CD4-positive, alpha-beta T cell treated with Interleukin-15 for 1 hour (primary cell): Measurements from ENCODE around the gene CHTF18.
"Not testable (repeated sequence)": the region's sequence is repeated elsewhere in the genome, so short reads cannot be mapped to it uniquely, and the experiment has no call there.

Source experiments
- DNase-seq: peaks from one replicate; pipeline ENCODE4 v3.0.0-alpha.2; 2020

The CHTF18 gene

GRCh38 chr16:832652-833336 is 44.4 kb downstream of the CHTF18 start:
- no peak for DNase-seq

GRCh38 chr16:833411-833810 is 45.0 kb downstream of the CHTF18 start:
- DNase-seq = no peak

- DNase-seq = no peak
Measured at GRCh38 chr16:835373-835772, 47.0 kb downstream of the CHTF18 start.

GRCh38 chr16:836221-836620 is 47.8 kb downstream of the CHTF18 start:
- no peak for DNase-seq

GRCh38 chr16:836822-837221 is 48.4 kb downstream of the CHTF18 start:
- DNase-seq = not testable (repeated sequence)

GRCh38 chr16:838741-839140 is 50.3 kb downstream of the CHTF18 start:
- no peak for DNase-seq

GRCh38 chr16:839643-840408 is 51.4 kb downstream of the CHTF18 start:
- DNase-seq = no peak

- DNase-seq = no peak
Measured at GRCh38 chr16:840561-841454, 52.4 kb downstream of the CHTF18 start.

- no peak for DNase-seq
Measured at GRCh38 chr16:841455-842060, 53.1 kb downstream of the CHTF18 start.

GRCh38 chr16:842061-842476 is 53.6 kb downstream of the CHTF18 start:
- DNase-seq = no peak

GRCh38 chr16:842711-843560 is 54.5 kb downstream of the CHTF18 start:
- DNase-seq = no peak

- DNase-seq = no peak
Measured at GRCh38 chr16:843771-844170, 55.4 kb downstream of the CHTF18 start.

- no peak for DNase-seq
Measured at GRCh38 chr16:844638-845350, 56.4 kb downstream of the CHTF18 start.

- no peak for DNase-seq
Measured at GRCh38 chr16:845351-845745, 56.9 kb downstream of the CHTF18 start.

GRCh38 chr16:847151-847550 is 58.7 kb downstream of the CHTF18 start:
- no peak for DNase-seq
